Transverse colon (tissue), 3 donors: ENCODE data around the gene ATG2A.

ENCODE experiments used
- EP300 ChIP-seq: sonication (generic); formaldehyde crosslinking; IDR thresholded peaks from one replicate; pipeline ENCODE4 v1.6.1; 2017; ENCODE audit warnings: antibody characterized with exemption, low read depth
- POLR2AphosphoS5 ChIP-seq, 3 donors: sonication (generic); formaldehyde crosslinking; IDR thresholded peaks; one replicate each; pipeline ENCODE4 v1.6.1; 2016; ENCODE audit warnings: antibody characterized with exemption in 3 of 3

GRCh38 chr11:64863391-64864060 lies 53.5 kb downstream of the ATG2A start:
- TF ChIP-seq POLR2AphosphoS5 (IDR thresholded peaks at IDR 0.05) (no peak), EP300 (no peak)
